ENCODE results near the gene SYCE3.

The SYCE3 gene, protein sequence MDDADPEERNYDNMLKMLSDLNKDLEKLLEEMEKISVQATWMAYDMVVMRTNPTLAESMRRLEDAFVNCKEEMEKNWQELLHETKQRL

DNA sequence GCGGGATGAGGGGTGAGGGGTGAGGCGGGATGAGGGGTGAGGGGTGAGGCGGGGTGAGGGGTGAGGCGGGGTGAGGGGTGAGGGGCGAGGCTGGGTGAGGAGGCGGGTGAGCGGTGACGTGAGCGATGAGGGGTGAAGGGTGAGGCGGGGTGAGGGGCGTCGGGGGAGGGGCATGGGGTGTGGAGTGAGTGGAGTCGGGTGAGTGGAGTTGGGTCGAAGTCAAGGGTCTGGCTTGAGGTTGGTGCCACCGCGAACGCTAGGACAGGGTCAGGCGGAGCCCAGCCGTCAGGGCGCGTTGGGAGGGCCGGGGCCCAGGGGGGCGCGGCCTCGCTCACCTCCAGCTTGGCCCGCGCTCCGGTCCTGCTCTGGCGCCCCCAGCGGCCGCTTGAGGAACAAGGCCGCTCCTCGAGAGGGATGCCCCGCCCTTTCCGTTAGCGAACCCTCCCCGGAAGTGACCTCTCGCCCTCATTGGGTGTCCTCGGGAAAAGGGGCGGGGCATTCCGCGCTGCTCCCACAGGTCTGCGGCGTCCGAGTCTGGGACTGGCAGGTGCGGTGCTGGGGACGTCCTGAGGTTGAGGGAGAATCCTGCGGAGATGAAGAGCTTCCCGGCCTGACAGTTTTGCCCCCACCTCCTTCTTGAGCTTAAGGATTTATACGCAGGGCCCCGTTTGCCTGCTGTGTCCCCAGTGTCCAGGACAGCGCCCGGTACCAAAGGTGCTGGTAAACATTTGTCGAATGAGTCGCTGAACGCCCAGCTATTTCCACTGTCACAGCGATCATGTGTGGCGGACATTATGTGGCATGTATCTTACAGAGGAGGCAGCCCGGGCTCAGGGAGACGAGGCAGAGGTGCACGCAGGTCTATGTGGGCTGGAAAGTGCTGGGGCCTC, at the start of gene SYCE3:
Gene SYCE3, minus strand, starts transcription at position 397 of the 890 bp plus-strand sequence. CDS start 6,514 bp downstream, outside the sequence.
- TF ChIP-seq, protein P1, sequence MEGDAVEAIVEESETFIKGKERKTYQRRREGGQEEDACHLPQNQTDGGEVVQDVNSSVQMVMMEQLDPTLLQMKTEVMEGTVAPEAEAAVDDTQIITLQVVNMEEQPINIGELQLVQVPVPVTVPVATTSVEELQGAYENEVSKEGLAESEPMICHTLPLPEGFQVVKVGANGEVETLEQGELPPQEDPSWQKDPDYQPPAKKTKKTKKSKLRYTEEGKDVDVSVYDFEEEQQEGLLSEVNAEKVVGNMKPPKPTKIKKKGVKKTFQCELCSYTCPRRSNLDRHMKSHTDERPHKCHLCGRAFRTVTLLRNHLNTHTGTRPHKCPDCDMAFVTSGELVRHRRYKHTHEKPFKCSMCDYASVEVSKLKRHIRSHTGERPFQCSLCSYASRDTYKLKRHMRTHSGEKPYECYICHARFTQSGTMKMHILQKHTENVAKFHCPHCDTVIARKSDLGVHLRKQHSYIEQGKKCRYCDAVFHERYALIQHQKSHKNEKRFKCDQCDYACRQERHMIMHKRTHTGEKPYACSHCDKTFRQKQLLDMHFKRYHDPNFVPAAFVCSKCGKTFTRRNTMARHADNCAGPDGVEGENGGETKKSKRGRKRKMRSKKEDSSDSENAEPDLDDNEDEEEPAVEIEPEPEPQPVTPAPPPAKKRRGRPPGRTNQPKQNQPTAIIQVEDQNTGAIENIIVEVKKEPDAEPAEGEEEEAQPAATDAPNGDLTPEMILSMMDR (IDR thresholded peaks at IDR 0.05): peak; percentile 93

DNA sequence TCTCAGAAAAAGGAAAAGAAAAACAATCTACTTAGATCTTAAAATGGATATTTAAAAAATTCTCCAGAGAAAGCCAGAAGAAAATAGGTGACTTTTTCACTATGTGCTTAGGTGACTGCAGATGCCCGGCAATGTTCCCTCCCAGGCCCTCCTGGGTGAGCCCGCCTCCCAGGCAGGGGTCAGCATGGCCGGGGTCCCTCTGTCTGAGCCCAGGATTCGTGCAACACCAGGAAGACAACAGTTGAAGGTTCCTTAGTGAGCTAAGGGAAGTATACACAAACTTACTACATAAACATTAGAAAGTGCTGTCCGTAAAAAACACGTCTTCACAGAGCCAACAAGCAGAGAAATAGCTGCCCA, 49.4 kb upstream of the SYCE3 start:
- TF ChIP-seq, protein P1 (IDR thresholded peaks at IDR 0.05): no peak

DNA sequence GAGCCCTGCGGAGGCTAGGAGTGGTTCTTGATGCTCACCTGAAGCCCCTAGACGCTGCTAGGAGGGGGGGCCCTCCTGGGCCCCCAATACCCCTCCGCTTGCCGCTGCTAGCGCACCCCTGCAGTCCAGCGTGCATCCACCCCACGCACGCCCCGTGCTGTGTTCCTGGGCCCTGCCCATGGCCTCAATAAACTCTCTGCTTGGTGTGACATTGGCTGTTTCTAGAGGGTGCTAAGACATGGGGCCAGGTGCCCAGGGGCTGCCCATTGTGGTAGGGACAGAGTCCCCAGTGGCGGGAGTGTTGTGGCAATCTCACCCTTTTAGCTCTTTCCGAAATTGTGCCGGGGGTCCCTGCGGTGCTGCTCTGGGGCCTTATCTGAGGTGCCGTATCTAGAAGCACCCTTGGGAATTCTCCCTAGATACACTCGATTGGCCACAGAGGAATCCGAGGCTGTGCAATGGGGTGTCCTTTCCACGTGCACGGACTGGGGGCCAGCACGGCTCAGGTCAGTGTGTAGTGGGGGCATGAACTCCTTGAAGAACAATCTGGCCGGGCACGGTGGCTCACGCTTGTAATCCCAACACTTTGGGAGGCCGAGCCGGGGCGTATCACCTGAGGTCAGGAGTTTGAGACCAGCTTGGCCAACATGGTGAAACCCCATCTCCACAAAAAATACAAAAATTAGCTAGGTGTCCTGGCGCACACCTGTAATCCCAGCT, 48.8 kb upstream of the SYCE3 start:
- TF ChIP-seq, protein P1 (IDR thresholded peaks at IDR 0.05): no peak

DNA sequence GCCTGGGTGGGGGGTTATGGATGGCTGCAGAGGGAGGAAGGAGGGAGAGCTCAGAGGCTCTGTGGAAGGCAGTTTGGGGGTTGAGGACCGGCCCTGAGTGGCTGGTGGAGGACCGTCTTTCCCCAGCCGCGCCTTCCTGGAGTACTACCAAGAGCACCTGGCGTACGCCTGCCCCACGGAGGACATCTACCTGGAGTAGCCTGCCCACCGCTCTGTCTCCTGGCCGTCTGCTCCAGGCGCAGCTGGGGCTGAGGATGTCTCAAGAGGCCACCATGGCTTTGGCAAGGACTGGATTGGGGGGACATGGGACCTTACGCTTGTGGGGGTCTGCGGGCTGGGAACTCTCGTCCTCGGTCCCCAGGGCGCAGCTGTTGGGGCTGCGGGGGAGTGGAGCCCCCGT, 47.9 kb upstream of the SYCE3 start:
- TF ChIP-seq, protein P1 (IDR thresholded peaks at IDR 0.05): no peak

DNA sequence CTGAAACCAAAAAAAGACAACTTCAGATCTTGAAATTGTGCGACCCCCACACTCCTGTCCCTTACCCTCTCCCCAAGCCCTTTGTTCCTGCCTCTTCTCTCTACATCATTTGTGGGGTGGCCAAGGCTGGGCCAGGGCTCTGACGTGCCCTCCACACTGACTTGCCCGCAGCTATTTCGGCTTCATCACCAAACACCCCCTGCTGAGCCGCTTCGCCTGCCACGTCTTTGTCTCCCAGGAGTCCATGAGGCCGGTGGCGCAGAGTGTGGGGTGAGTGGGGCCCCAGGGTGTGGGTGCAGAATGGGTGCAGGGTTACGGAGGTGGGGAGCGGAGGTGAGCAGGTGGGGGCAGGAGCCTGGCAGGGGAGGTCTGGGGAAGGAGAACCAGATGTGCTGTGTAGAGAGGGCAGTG, 47.3 kb upstream of the SYCE3 start:
- TF ChIP-seq, protein P1 (IDR thresholded peaks at IDR 0.05): no peak

DNA sequence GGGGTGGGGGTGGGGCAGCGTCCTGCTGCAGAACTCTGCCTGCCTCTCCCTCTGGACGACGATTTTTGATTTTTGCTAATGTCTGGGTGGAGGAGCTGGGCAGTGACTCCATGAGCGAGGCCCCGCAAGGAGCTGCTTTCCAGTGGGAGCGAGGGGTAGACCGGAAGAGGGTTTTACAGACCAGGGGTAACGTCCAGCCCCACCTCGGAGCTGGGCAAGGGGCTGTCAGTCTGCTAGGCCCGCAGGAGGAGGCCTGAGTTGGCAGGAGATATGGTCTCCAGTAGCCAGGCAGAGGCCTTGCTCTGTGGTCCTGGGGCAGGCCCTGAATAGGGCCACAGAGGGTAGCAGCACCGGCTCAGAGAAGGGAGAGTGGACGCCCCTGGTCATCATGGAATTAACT, 46.9 kb upstream of the SYCE3 start:
- TF ChIP-seq, protein P1 (IDR thresholded peaks at IDR 0.05): no peak

DNA sequence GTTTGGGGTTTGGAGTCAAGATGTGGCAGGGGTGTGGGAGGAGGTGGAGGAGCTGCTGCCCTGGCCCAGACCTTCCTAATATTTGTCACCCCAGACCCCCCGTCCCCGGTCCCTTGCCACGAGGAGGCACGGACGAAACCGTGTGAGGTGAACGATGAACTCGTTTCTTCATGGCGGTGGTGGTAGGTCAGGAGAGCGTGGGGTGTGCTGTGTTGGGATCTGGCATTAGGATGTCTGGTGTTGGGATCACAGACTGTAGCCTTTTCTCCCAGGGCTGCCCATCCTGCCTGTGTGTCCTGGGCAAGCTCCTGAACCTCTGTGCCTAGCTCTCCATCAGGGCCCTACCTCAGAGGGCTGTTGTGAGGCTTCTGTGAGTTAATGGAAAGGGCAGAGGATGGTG, 46.3 kb upstream of the SYCE3 start:
- TF ChIP-seq, protein P1 (IDR thresholded peaks at IDR 0.05): no peak
